Coronary artery (tissue), 2 donors: ENCODE data around the gene TUBA3E.
"Not testable (repeated sequence)": the region's sequence is repeated elsewhere in the genome, so short reads cannot be mapped to it uniquely, and the experiment has no call there.

Source experiments
- DNase-seq: peaks from one replicate; pipeline ENCODE4 v3.0.0-alpha.2; 2017; ENCODE audit warnings: low spot score
- H3K27ac ChIP-seq, 2 donors: fragments of 200-600 bp; sonication (generic); one replicate each; pipeline ENCODE4 v1.5.1; 2016 to 2019
- H3K4me3 ChIP-seq: fragments of 200-600 bp; sonication (generic); 2 replicates; pipeline ENCODE4 v1.5.1; 2016; ENCODE audit warnings: mild to moderate bottlenecking, moderate library complexity
- TF ChIP-seq, protein P1 (sequence below): fragments of 200-600 bp; sonication (generic); IDR thresholded peaks from one replicate; pipeline ENCODE4 v1.5.1; 2019; ENCODE audit warnings: antibody characterized with exemption

Gene TUBA3E

DNA sequence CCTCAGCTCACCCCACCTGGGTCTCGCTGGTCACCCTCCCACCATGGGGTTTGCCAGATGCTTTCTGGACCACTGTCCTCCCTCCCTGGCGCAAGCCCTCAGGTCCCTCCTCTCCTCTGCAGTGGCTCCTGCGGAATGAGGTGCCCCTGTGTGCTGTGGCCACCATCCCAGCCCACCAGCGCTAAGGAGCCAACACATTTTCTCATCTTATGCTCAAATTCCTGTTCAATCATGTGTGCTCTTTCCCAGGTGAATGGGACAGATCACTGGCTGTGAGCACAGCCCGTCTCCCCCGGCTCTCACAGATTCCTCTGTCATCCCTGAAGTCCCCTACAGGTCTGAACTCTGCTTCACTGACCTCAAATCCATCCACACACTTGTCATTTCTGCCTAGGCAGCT, 38.1 kb downstream of the TUBA3E start:
- no peak for DNase-seq
- TF ChIP-seq, protein P1, sequence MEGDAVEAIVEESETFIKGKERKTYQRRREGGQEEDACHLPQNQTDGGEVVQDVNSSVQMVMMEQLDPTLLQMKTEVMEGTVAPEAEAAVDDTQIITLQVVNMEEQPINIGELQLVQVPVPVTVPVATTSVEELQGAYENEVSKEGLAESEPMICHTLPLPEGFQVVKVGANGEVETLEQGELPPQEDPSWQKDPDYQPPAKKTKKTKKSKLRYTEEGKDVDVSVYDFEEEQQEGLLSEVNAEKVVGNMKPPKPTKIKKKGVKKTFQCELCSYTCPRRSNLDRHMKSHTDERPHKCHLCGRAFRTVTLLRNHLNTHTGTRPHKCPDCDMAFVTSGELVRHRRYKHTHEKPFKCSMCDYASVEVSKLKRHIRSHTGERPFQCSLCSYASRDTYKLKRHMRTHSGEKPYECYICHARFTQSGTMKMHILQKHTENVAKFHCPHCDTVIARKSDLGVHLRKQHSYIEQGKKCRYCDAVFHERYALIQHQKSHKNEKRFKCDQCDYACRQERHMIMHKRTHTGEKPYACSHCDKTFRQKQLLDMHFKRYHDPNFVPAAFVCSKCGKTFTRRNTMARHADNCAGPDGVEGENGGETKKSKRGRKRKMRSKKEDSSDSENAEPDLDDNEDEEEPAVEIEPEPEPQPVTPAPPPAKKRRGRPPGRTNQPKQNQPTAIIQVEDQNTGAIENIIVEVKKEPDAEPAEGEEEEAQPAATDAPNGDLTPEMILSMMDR, result no peak
- Histone ChIP-seq H3K4me3 (no peak overlapping the region), H3K27ac (no peak overlapping the region)

DNA sequence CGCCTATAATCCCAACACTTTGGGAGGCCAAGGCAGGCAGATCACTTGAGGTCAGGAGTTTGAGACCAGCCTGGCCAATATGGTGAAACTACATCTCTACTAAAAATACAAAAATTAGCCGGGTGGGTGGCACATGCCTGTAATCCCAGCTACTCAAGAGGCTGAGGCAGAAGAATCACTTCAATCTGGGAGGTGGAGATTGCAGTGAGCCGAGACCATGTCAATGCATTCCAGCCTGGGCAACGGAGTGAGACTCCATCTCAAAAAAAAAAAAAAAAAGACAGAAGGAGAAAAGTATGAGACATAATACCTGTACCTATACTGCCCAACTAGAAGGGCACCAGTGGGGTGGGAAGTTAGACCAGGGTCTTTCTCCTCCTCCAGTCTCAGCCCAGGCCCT, 38.9 kb downstream of the TUBA3E start:
- not testable (repeated sequence) for H3K4me3 ChIP-seq, DNase-seq, H3K27ac ChIP-seq

DNA sequence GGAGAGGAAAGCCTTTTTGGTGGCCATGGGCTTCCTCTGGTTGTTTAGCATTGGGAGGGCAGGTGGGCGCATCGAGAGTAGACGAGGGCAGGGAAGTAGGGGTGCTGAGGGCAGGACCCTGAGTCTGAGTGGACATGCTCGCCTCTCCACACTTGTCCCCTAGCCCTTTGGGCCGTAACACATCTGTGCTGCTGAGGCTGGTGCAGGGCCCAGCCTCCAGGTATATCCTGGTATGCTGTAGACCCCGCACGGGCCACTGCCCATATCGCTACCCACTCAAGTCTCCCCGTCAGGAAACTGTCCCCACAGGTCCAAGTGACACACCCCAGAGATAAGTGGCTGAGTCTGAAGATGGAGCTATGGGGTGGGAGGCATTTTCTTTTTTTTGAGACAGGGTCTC, 39.6 kb downstream of the TUBA3E start:
- H3K4me3 ChIP-seq, result no peak overlapping the region
- no peak for DNase-seq
- H3K27ac ChIP-seq, result no peak overlapping the region
- TF ChIP-seq, protein P1, result no peak

DNA sequence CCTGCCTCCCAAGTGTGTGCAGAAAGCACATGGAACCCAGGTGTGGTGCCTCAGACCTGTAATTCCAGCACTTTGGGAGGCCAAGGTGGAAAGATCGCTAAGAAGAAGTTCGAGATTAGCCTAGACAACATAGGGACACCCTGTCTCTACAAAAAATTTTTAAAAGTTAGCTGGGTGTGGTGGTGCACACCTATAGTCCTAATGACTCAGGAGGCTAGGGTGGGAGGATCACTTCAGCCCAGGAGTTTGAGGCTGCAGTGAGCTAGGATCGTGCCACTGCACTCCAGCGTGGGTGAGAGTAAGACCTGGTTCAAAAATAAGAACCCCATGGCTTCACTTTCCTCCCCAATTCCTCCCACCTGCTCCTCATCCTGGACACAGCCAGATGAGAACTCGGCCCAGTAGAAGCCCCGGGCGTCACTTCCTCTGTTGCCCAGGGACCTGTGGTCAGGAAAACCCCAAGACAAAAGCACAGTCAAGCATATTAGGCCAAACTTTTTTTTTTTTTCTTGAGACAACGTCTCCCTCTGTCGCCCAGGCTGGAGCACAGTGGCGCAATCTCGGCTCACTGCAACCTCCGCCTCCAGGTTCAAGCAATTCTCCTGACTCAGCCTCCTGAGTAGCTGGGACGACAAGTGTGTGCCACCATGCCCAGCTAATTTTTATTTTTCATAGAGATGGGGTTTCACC, 40.3 kb downstream of the TUBA3E start:
- not testable (repeated sequence) for DNase-seq, H3K4me3 ChIP-seq, H3K27ac ChIP-seq

DNA sequence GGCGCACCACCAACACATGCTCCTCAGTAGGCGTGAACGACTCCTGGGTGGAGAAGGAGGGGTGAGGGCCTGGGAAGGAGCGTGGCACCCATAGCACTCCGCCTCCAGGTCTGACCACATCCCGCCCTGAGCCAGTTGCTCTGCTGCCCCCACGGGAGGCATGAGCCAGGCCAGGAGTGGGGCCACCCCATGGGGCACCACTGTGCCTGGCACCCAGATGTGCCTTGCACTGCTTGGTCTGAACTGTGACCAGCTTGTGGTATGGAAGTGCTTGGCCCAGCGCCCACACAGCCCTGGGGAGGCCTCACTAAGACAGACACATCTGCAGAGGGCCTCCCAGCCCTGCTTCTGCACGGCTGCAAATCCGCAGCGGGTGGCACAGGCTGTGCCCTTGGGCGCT, 40.9 kb downstream of the TUBA3E start:
- not testable (repeated sequence) for H3K27ac ChIP-seq, DNase-seq, H3K4me3 ChIP-seq

DNA sequence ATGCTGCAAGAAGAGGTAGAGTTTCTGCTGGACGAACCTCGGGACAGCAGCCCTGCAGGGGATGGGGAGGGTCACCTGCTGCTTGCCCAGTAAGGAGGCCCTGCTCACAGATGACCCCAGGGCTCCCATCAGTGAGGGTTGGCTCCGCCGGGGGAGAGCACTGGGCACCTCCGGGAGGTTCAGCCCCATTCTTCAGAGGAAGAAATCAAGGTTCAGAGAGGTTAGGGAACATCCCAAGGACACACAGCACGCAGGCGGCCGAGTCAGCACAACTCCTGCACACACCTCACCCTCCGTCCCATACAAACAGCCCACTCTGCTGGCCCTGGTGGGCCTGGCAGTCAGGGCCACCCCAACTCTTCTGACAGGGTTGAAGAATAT, 41.6 kb downstream of the TUBA3E start:
- no peak for DNase-seq
- TF ChIP-seq, protein P1, result no peak
- Histone ChIP-seq H3K4me3 (no peak overlapping the region), H3K27ac (no peak overlapping the region)

DNA sequence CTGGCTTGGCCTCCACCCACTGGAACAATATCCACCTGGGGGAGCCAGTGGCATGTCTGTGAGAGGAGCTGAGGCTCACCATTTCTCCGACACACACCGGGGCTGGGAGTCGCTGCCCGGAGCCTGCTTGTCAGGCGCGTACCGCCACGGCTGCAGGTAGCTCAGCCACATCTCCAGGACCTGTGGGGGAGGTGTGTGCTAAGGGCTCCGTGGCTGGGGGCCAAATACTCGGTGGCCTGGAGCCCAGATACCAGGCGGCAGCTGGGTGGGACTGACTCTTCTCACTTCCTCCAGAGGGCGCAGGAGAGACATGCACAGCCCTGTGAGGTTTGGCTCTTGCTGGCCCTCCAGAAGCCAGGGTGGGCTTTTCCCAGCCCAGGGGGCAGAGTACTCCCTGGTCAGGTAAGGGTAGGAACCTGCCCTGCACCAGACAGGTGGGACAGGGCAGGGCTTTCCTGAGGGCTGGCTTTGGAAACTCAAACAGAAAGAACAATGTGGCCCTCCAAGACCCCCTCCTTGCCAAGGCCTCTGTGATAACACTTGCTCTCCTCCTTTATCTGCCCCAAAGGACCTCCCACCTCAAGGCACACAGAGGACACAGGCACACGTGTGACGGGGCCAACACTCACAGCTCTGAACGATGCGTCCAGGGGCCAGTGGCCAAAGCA, 42.1 kb downstream of the TUBA3E start:
- DNase-seq, H3K4me3 ChIP-seq, H3K27ac ChIP-seq: not testable (repeated sequence)

DNA sequence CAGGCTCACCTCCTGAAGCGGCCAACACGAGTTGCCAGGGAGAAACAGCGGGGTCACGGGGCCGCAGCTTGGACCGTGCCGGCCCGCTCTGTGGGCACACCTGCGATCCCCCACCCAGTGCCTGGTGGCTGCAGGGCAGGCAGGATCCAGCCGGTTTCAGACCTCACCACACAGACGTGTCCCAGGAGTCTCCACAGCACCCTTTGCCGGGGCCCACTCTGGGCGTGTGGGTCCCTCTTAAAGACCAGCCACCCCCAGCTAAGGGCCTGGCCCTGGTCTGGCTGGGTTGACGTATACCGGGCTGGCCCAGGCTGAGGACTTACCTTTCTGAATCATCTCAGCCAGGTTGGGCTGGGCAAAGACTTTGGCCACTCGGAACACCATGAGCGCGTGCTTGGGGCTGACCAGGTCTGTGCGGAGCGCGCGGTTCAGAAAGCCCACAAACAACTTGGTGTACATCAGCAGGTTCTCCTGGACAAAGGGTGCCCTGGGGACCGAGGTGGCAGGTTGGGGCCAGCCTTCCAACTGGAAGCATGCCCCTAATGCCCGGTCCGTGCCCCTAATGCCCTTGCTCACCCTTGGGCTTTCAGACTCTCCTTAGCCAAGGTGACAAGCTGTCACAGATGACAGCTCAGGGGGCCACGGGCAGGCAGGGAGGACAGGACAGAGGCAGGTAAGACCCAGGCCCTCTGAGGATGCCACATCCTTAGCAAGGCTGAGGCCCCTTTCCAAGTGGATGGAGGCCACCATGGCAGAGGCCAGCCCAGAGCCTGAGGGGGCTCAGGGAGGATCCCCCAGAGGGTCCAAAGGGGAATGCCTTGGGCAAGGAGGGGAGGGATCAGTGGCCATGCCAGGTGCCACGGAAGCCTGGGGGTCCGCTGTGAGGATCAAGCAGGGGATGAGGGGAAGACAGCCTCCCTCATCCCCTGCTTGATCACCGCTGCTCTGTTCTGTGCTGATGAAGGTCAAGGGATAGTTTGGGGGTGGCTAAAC, 43.2 kb downstream of the TUBA3E start:
- DNase-seq, result no peak
- H3K27ac ChIP-seq, result no peak overlapping the region
- no peak overlapping the region for H3K4me3 ChIP-seq
- TF ChIP-seq, protein P1, result no peak

DNA sequence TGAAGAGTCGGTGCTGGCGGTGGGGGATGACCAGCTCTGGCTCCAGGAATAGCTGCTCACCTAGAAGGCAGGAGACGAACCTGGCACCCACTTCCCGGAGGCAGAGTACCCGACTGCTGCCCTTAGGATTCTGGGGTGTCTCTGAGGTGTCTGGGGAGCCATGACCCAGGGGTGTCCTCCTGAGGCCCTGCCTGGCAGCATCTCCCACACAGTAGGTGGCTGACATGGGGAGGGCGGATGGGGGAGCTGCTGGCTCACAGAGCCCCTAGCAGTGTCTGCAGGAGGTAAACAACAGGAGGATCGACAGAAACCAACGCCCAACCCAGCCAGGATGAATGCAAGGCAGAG, 43.8 kb downstream of the TUBA3E start:
- not testable (repeated sequence) for DNase-seq

DNA sequence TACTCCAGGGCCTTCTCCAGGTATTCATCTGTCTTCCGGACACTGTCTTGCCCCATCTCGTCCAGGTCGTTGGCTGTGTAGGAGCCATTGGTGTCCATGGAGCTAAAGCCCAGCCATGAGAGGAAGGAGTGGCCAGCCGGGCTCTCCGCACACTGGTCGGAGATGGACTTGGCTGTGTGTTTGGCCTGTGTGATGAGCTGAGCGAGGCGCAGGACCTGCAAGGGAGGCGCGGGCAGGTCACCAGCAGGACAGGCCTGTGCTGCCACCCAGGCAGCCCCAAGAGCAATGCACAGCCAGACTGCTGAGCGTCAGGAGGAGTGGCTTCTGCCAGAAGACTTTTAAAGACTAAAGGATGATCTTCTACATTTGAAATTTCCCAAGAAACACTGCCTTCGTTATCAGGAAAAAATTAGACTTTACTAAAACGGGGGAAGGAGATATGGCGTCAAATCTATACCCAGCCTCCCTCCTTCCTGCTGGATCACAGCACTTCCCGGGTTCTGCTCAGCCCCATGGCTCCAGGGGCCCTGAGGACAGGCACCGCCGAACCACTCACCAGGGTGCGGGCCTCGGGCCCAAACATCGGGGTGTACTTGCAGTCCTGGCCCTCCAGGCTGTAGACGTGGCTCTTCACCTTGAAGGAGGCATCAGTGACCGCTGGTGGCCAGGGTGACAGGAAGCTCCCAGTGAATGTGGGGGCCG, 44.4 kb downstream of the TUBA3E start:
- not testable (repeated sequence) for DNase-seq

More for the DNA sequence above, 43.8 kb downstream of the TUBA3E start:
- H3K27ac ChIP-seq, H3K4me3 ChIP-seq: not testable (repeated sequence)

More for the DNA sequence above, 44.4 kb downstream of the TUBA3E start:
- H3K4me3 ChIP-seq, H3K27ac ChIP-seq: not testable (repeated sequence)
